AG09309 (cell line): ENCODE data around the gene IDH3A.
A peak's percentile ranks its signal among the peaks of the same experiment; 100 is the strongest.

Experiments used
- DNase-seq: peaks from one replicate; pipeline ENCODE4 v3.0.0-alpha.2; 2010; ENCODE audit warnings: low read depth
- H3K4me3 ChIP-seq: 2 replicates; pipeline ENCODE4 v1.5.1; 2011; ENCODE audit warnings: mild to moderate bottlenecking, low read depth, low read length, moderate library complexity; ENCODE audit not compliant: control insufficient read depth
- CTCF ChIP-seq: IDR thresholded peaks from 2 replicates; pipeline ENCODE4 v1.5.1; 2011; ENCODE audit warnings: mild to moderate bottlenecking, low read depth, low read length, inconsistent platforms; ENCODE audit not compliant: insufficient read depth, control insufficient read depth; ENCODE audit errors: missing control alignments

The IDH3A gene

GRCh38 chr15:78210349-78210717, 61.2 kb downstream of the IDH3A start:
- DNase-seq: no peak
- TF ChIP-seq CTCF: no peak
- no peak overlapping the region for H3K4me3 ChIP-seq

GRCh38 chr15:78211189-78211921, 62.2 kb downstream of the IDH3A start:
- no peak overlapping the region for H3K4me3 ChIP-seq
- TF ChIP-seq CTCF: no peak
- no peak for DNase-seq

GRCh38 chr15:78212008-78212407, 62.8 kb downstream of the IDH3A start:
- no peak overlapping the region for H3K4me3 ChIP-seq
- no peak for DNase-seq
- TF ChIP-seq CTCF: no peak

GRCh38 chr15:78212546-78213424, 63.6 kb downstream of the IDH3A start:
- peak; percentile 7 for DNase-seq
- no peak overlapping the region for H3K4me3 ChIP-seq
- no peak for TF ChIP-seq CTCF

- no peak for TF ChIP-seq CTCF
- no peak overlapping the region for H3K4me3 ChIP-seq
Measured at GRCh38 chr15:78213425-78213750, 64.2 kb downstream of the IDH3A start.

GRCh38 chr15:78213956-78214355, 64.8 kb downstream of the IDH3A start:
- TF ChIP-seq CTCF: no peak
- no peak for DNase-seq
- H3K4me3 ChIP-seq: no peak overlapping the region

More at GRCh38 chr15:78213425-78213750, 64.2 kb downstream of the IDH3A start:
- no peak for DNase-seq
